ACC112 (cell line): ENCODE measurements around the gene IRF2.
"Not testable (repeated sequence)": the region's sequence is repeated elsewhere in the genome, so short reads cannot be mapped to it uniquely, and the experiment has no call there.

Source experiments
- H2AFZ ChIP-seq: fragments of 200-600 bp; sonication (generic); one replicate; pipeline ENCODE4 v1.6.0; 2017; ENCODE audit warnings: antibody characterized with exemption, low read length; ENCODE audit not compliant: unreplicated experiment
- H3K27ac ChIP-seq: fragments of 200-600 bp; sonication (generic); 2 replicates; pipeline ENCODE4 v1.5.1; 2014; ENCODE audit warnings: low read depth, mild to moderate bottlenecking, antibody characterized with exemption, low read length, moderate library complexity
- H3K27me3 ChIP-seq: fragments of 200-600 bp; sonication (generic); 2 replicates; pipeline ENCODE4 v1.6.1; 2014; ENCODE audit warnings: mild to moderate bottlenecking, antibody characterized with exemption, low read length, moderate library complexity, mixed read lengths; ENCODE audit not compliant: insufficient read depth
- H3K36me3 ChIP-seq: fragments of 200-600 bp; sonication (generic); 2 replicates; pipeline ENCODE4 v1.6.1; 2016; ENCODE audit warnings: mild to moderate bottlenecking, antibody characterized with exemption, low read length, moderate library complexity, mixed read lengths; ENCODE audit not compliant: insufficient read depth
- H3K4me1 ChIP-seq: fragments of 200-600 bp; sonication (generic); one replicate; pipeline ENCODE4 v1.6.1; 2016; ENCODE audit warnings: low read length, mixed read lengths; ENCODE audit not compliant: insufficient read depth, unreplicated experiment, control insufficient read depth
- H3K4me3 ChIP-seq: fragments of 200-600 bp; sonication (generic); 2 replicates; pipeline ENCODE4 v1.5.1; 2014; ENCODE audit warnings: mild to moderate bottlenecking, low read depth, low read length
- H3K79me2 ChIP-seq: fragments of 200-600 bp; sonication (generic); one replicate; pipeline ENCODE4 v1.6.0; 2016; ENCODE audit warnings: low read length; ENCODE audit not compliant: control insufficient read depth, unreplicated experiment, insufficient read depth

Gene IRF2

DNA sequence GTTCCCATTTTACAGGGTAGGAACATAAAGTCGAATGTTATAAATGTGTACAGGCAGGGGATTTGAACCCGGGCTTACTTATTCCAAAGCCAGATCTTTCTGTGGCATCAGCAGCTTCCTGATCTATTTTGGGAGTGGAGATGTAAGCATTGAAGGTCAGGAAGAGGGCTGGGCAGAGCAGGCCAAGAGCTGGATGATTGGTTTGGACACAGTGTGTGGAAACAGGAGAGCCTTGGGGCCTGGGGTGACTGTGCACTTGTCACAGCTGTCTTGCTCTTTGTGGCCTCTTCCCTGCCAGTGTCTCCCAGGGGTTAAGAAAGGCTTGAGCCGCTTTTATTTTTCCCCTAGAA is 128.8 kb downstream of the IRF2 start:
- H3K79me2 ChIP-seq, result no peaks in the 10 kb centered on the region
- H3K27me3 ChIP-seq, result no peaks in the 10 kb centered on the region
- no peaks in the 10 kb centered on the region for H3K36me3 ChIP-seq
- no peak overlapping the region for H2AFZ ChIP-seq
- H3K27ac ChIP-seq, result no peak overlapping the region
- no peak overlapping the region for H3K4me3 ChIP-seq
- H3K4me1 ChIP-seq, result peaks cover 11% of the 10 kb centered on the region

DNA sequence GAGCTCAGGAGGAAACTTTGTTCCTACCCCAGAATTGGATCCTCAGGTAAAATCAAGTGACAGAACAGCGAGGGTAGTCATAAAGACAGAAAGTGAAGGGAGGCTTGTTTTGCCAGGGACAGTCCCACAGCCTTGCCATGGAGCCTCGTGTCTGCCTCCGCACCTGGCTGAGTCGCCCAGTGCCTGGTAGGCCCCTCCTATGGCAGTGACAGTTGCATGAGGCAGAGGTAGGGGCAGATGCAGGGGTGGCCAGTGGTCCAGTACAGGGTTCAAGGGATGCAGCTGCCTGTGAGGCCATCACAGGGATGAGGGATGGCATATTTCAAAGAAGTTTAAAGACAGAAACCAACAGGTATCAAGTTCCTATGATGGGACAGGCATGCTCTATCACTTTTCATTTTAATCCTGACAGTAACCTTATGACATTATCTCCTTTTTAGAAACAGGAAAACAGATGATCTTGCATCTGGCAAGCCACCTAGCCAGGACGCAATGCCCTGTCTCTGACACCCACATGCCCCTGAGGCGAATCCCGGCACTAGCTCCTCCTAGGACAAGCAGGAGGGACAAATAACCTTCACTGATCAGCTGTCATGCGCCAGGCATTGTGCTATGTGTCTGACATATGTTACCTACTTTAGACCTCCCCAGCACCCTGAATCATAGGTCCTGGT is 129.3 kb downstream of the IRF2 start:
- Histone ChIP-seq H3K27me3 (no peaks in the 10 kb centered on the region), H3K36me3 (no peaks in the 10 kb centered on the region), H3K4me3 (no peak overlapping the region), H3K4me1 (peaks cover 11% of the 10 kb centered on the region), H3K27ac (no peak overlapping the region), H2AFZ (no peak overlapping the region), H3K79me2 (no peaks in the 10 kb centered on the region)

- peaks cover 14% of the 10 kb centered on the region for H3K4me1 ChIP-seq
- H3K36me3 ChIP-seq, result no peaks in the 10 kb centered on the region
- H3K27me3 ChIP-seq, result no peaks in the 10 kb centered on the region
- H2AFZ ChIP-seq, result peak overlapping the region; percentile 89
- H3K79me2 ChIP-seq, result no peaks in the 10 kb centered on the region
- no peak overlapping the region for H3K27ac ChIP-seq
- no peak overlapping the region for H3K4me3 ChIP-seq
Measured at GRCh38 chr4:184344435-184344834, 129.9 kb downstream of the IRF2 start.

- no peaks in the 10 kb centered on the region for H3K79me2 ChIP-seq
- H3K27me3 ChIP-seq, result no peaks in the 10 kb centered on the region
- no peaks in the 10 kb centered on the region for H3K36me3 ChIP-seq
- H3K27ac ChIP-seq, result no peak overlapping the region
- H2AFZ ChIP-seq, result peak overlapping the region; percentile 89
- H3K4me3 ChIP-seq, result peak overlapping the region; percentile 82
- H3K4me1 ChIP-seq, result peaks cover 14% of the 10 kb centered on the region
Measured at GRCh38 chr4:184343502-184344177, 130.7 kb downstream of the IRF2 start.

- not testable (repeated sequence) for H3K27ac ChIP-seq, H3K79me2 ChIP-seq, H3K36me3 ChIP-seq, H3K4me1 ChIP-seq, H3K27me3 ChIP-seq
- peak overlapping the region; percentile 89 for H2AFZ ChIP-seq
- peak overlapping the region; percentile 82 for H3K4me3 ChIP-seq
Measured at GRCh38 chr4:184342857-184343237, 131.5 kb downstream of the IRF2 start.

GRCh38 chr4:184342167-184342856 is 132.0 kb downstream of the IRF2 start:
- Histone ChIP-seq H3K79me2 (no peaks in the 10 kb centered on the region), H3K4me1 (peaks cover 9% of the 10 kb centered on the region), H3K4me3 (no peak overlapping the region), H2AFZ (no peak overlapping the region), H3K27me3 (no peaks in the 10 kb centered on the region), H3K36me3 (no peaks in the 10 kb centered on the region), H3K27ac (no peak overlapping the region)

- not testable (repeated sequence) for H3K79me2 ChIP-seq, H3K27me3 ChIP-seq, H3K4me1 ChIP-seq, H3K36me3 ChIP-seq, H3K4me3 ChIP-seq, H3K27ac ChIP-seq, H2AFZ ChIP-seq
Measured at GRCh38 chr4:184339398-184340193, 134.8 kb downstream of the IRF2 start.

DNA sequence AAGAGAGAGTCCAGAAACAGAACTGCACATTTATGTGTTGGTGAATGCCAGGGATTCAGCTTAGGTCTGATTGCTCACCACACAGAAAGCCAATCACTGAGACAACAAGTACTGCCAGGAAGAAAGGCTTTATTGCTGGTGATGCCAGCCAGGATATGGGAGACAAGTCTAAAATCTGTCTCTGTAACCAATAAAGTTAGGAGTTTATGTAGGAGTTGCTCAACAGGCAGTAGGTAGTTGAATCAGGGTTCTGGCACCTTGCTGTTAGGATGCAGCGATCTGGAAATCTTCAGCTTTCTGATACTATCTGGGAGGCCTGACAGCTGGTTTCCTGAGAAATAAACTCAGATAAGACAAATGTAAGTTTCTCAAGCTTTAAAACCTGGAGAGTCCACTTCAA is 136.4 kb downstream of the IRF2 start:
- Histone ChIP-seq H3K4me3 (no peak overlapping the region), H3K79me2 (no peaks in the 10 kb centered on the region), H3K27ac (no peak overlapping the region), H3K4me1 (peaks cover 5% of the 10 kb centered on the region), H3K27me3 (no peaks in the 10 kb centered on the region), H2AFZ (no peak overlapping the region), H3K36me3 (no peaks in the 10 kb centered on the region)
